Lung (tissue), 12 donors: ENCODE results near the gene C3orf22. TPM values are rescaled to one million over a fixed set of nuclear protein-coding genes. Genes with fewer than 3 reads are reported as not detected.

ENCODE experiments used
- ATAC-seq: fragments of 200-7000 bp; cut with Tn5 transposase; one replicate; pipeline ENCODE4 v1.9.1; 2020; ENCODE audit warnings: moderate number of reproducible peaks; ENCODE audit not compliant: insufficient read depth, low FRiP score
- DNase-seq, 3 donors: peaks; one replicate each; pipeline ENCODE4 v3.0.0-alpha.2; 2013 to 2017
- H3K27ac ChIP-seq, 2 donors: one replicate each; pipeline ENCODE4 v1.5.1; 2013; ENCODE audit warnings: mild to moderate bottlenecking in 2 of 2, moderate library complexity in 2 of 2, control low read depth in 1 of 2, inconsistent platforms in 1 of 2, low read depth in 1 of 2, low read length in 1 of 2
- H3K27me3 ChIP-seq, 3 donors: one replicate each; pipeline ENCODE4 v1.5.1; 2013; ENCODE audit warnings: low read length in 2 of 3; ENCODE audit not compliant: control insufficient read depth in 3 of 3, insufficient read depth in 3 of 3
- H3K36me3 ChIP-seq, 4 donors: one replicate each; pipeline ENCODE4 v1.5.1; 2013; ENCODE audit warnings: low read length in 4 of 4, mild to moderate bottlenecking in 1 of 4, moderate library complexity in 1 of 4; ENCODE audit not compliant: control insufficient read depth in 4 of 4, insufficient read depth in 4 of 4
- H3K4me1 ChIP-seq, 5 donors: one replicate each; pipeline ENCODE4 v1.5.1; 2013; ENCODE audit warnings: low read length in 5 of 5, mild to moderate bottlenecking in 2 of 5, moderate library complexity in 1 of 5; ENCODE audit not compliant: control insufficient read depth in 5 of 5, insufficient read depth in 5 of 5
- H3K4me3 ChIP-seq: one replicate; pipeline ENCODE4 v1.5.1; 2013; ENCODE audit warnings: mild to moderate bottlenecking, control low read depth, moderate library complexity
- H3K9ac ChIP-seq, 2 donors: one replicate each; pipeline ENCODE4 v1.5.1; 2013; ENCODE audit warnings: low read length in 2 of 2, control low read depth in 1 of 2; ENCODE audit not compliant: insufficient read depth in 1 of 2
- H3K9me3 ChIP-seq, 4 donors: one replicate each; pipeline ENCODE4 v1.5.1; 2013; ENCODE audit warnings: low read length in 3 of 4, mild to moderate bottlenecking in 1 of 4, moderate library complexity in 1 of 4; ENCODE audit not compliant: control insufficient read depth in 4 of 4, insufficient read depth in 3 of 4
- WGBS, 2 donors: extraction: QIAGEN DNeasy Blood & Tissue Kit; methylation state at CpG; one replicate each; pipeline ENCODE4 v1.1.7; 2013; 5-methylcytosine and 5-hydroxymethylcytosine counted together
- polyA plus RNA-seq, 2 donors: library from polyadenylated mRNA; stranded (reverse); fragments of 200-250 nt; gene quantifications; one replicate each; pipeline ENCODE4 v1.2.1, GENCODE V29; 2013
- total RNA-seq, 2 donors: library from RNA; depleted of rRNA in 1 of 2; stranded (reverse); fragments of >200 nt in 1 of 2; gene quantifications; one replicate each; pipeline ENCODE4 v1.2.1, GENCODE V29; 2014 to 2021
- TF ChIP-seq, protein P1 (sequence below): IDR thresholded peaks from 2 replicates; pipeline ENCODE4 v1.5.1; 2012; ENCODE audit warnings: mild to moderate bottlenecking; ENCODE audit errors: control extremely low read depth, extremely low read depth
- donor health status: control.
- donor health status: control.
- donor health status: Bipolar disorder and iron deficiency.
- donor health status: healthy.
- donor health status: DM: yes; HTN: yes; CAD: no.

The C3orf22 gene
- total and polyA plus RNA-seq, 4 donors = 0.28 TPM; not detected in 3

DNA sequence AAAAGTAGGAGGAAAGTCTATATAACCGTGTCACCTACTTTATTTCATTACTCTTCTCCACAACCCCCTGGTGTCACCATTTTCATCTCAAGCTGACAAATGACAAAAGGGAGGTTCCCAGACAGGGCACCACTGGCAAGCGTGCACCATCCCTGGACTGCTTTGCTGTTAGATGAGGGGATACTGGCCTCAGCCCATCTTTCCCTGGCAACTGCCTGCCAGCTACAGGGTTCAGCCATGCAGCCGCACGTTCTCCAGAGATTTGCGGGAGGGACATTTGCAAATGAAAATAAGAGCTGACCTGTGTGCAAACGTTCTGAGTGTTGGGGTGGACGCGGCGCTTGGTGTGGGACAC lies 41.8 kb downstream of the C3orf22 start:
- Histone ChIP-seq H3K27me3 (no peaks in the 10 kb centered on the region), H3K9ac (no peak overlapping the region), H3K9me3 (no peaks in the 10 kb centered on the region), H3K4me3 (no peak overlapping the region), H3K36me3 (no peaks in the 10 kb centered on the region), H3K27ac (no peak overlapping the region), H3K4me1 (no peaks in the 10 kb centered on the region)
- ATAC-seq (no peak), DNase-seq (no peak)
- TF ChIP-seq, protein P1, sequence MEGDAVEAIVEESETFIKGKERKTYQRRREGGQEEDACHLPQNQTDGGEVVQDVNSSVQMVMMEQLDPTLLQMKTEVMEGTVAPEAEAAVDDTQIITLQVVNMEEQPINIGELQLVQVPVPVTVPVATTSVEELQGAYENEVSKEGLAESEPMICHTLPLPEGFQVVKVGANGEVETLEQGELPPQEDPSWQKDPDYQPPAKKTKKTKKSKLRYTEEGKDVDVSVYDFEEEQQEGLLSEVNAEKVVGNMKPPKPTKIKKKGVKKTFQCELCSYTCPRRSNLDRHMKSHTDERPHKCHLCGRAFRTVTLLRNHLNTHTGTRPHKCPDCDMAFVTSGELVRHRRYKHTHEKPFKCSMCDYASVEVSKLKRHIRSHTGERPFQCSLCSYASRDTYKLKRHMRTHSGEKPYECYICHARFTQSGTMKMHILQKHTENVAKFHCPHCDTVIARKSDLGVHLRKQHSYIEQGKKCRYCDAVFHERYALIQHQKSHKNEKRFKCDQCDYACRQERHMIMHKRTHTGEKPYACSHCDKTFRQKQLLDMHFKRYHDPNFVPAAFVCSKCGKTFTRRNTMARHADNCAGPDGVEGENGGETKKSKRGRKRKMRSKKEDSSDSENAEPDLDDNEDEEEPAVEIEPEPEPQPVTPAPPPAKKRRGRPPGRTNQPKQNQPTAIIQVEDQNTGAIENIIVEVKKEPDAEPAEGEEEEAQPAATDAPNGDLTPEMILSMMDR = no peak
- 83 to 90% methylated on average over 9 of the region's 9 CpGs for WGBS, 2 donors

DNA sequence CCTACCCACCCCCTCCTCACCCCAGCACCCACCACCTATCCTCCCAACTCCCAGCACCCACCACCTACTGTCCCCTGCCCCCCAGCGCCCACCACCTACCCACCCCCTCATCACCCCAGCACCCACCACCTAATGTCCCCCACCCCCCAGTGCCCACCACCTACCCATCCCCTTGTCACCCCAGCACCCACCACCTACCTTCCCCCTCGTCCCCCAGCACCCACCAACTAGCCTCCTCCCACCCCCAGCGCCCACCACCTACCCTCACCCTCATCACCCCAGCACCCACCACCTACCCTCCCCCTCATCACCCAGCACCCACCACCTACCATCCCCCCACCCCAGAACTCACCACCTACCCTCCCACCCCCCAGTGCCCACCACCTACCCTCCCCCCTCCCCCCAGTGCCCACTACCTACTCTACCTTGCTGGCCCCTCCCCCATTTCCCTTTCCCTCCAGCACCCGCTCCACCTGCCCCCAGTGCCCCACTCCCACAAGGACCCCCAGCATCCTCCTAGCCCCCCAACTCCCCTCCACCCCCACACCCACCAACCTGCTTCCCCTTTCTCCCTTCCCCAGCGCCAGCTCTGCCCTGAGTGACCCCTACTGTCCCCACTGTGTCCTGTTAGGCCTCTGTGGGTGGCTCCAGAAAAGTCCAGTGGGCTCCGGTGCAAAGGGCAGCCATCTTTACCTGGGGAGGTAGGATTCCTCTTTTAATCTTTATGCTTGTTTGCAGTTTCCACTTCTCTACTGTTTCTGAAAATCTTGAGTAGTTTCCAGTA lies 42.4 kb downstream of the C3orf22 start:
- H3K9me3 ChIP-seq = no peaks in the 10 kb centered on the region
- no peaks in the 10 kb centered on the region for H3K4me1 ChIP-seq
- ATAC-seq (no peak), DNase-seq (no peak)
- TF ChIP-seq, protein P1 = no peak
- H3K27ac ChIP-seq = no peak overlapping the region
- no peak overlapping the region for H3K9ac ChIP-seq
- no peaks in the 10 kb centered on the region for H3K36me3 ChIP-seq
- WGBS, 2 donors = 67 to 84% methylated on average over 6 of the region's 6 CpGs
- no peak overlapping the region for H3K4me3 ChIP-seq
- no peaks in the 10 kb centered on the region for H3K27me3 ChIP-seq

DNA sequence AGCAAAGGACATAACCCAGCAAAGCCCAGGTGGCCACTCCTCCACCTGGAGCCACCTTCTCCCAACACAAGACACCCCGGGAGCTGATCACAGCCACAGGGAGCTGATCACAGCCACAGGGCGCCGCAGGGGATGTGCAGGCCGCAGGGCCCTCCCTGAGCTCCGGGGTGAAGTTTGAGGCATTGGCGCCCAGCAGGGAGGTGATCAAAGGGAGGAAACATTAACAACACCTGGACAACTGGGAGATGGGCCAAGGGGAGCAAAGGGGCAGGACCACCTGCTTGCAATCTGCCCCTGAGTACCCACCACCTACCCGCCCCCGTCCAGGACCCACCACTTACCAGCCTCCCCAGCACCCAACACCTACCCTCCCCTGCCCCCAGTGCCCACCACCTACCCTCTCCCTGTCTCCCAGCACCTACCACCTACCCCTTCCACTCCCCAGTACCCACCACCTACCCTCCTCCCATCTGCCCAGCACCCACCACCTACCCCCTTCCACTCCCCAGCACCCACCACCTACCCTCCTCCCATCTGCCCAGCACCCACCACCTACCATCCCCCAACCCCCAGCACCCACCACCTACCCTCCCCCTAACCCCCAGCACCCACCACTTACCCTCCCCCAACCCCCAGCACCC lies 43.5 kb downstream of the C3orf22 start:
- Histone ChIP-seq H3K9ac (no peak overlapping the region), H3K4me3 (no peak overlapping the region), H3K27ac (no peak overlapping the region), H3K4me1 (peaks cover 0 to 6% (median 0%) of the 10 kb centered on the region in 5 donors), H3K36me3 (no peaks in the 10 kb centered on the region), H3K27me3 (no peaks in the 10 kb centered on the region), H3K9me3 (no peaks in the 10 kb centered on the region)
- no peak for DNase-seq
- TF ChIP-seq, protein P1 = no peak
- WGBS, 2 donors = 86 to 93% methylated on average over 8 of the region's 8 CpGs
- no peak for ATAC-seq
